ENCODE measurements around the gene PCDHGA12.

DNA sequence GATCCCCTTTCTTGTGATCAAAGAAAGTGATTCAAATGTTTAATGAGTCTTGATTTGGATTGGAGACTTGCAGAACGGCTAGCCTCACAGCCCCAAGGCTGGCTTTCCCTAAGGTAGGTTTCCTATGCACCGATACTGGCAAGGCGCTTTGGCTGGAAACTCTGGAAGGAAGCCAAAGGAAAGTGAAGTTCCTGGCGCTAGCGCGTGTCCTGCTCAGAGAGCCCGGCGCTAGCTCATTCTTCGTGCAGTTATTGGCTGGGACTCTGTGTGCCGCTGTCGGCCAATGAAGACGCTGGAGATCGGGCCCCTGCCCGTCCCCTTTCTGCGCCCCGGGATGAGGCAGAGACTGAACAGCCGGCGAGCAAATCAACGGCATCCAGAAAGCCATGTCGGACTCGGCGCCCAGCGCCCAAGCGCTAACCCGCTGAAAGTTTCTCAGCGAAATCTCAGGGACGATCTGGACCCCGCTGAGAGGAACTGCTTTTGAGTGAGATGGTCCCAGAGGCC lies 45.4 kb downstream of the PCDHGA12 start, which contains the start of gene PCDHGC3:
- TF ChIP-seq, protein P1, sequence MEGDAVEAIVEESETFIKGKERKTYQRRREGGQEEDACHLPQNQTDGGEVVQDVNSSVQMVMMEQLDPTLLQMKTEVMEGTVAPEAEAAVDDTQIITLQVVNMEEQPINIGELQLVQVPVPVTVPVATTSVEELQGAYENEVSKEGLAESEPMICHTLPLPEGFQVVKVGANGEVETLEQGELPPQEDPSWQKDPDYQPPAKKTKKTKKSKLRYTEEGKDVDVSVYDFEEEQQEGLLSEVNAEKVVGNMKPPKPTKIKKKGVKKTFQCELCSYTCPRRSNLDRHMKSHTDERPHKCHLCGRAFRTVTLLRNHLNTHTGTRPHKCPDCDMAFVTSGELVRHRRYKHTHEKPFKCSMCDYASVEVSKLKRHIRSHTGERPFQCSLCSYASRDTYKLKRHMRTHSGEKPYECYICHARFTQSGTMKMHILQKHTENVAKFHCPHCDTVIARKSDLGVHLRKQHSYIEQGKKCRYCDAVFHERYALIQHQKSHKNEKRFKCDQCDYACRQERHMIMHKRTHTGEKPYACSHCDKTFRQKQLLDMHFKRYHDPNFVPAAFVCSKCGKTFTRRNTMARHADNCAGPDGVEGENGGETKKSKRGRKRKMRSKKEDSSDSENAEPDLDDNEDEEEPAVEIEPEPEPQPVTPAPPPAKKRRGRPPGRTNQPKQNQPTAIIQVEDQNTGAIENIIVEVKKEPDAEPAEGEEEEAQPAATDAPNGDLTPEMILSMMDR (conservative IDR thresholded peaks at IDR 0.05) = peak; percentile 28
- no peak for TF ChIP-seq ZFX (IDR thresholded peaks at IDR 0.05)
